HCT116 (cell line): ENCODE data around the gene ASGR1.

Source experiments
- CEBPB ChIP-seq: IDR thresholded peaks from 2 replicates; pipeline ENCODE4 v1.6.1; 2012; ENCODE audit warnings: low read depth
- CTCF ChIP-seq, 3 experiments: fragments of 200-600 bp in 1 of 3; sonication (generic) in 1 of 3; IDR thresholded peaks in 2 of 3; conservative IDR thresholded peaks in 1 of 3; 2 replicates each; pipeline ENCODE4 v1.5.1; 2012 to 2017; ENCODE audit warnings: low read depth in 2 of 3, low read length in 2 of 3, antibody characterized with exemption in 1 of 3, borderline replicate concordance in 1 of 3, control low read depth in 1 of 3, mild to moderate bottlenecking in 1 of 3, mixed read lengths in 1 of 3, mixed run types in 1 of 3, moderate library complexity in 1 of 3; ENCODE audit not compliant: insufficient read depth in 1 of 3
- EZH2 ChIP-seq: fragments of 200-600 bp; sonication (generic); IDR thresholded peaks from 2 replicates; pipeline ENCODE4 v1.6.1; 2017; ENCODE audit warnings: antibody characterized with exemption, mixed run types
- MAX ChIP-seq: IDR thresholded peaks from 2 replicates; pipeline ENCODE4 v1.6.1; 2012
- POLR2A ChIP-seq: IDR thresholded peaks from 2 replicates; pipeline ENCODE4 v1.7.0; 2011; ENCODE audit warnings: borderline replicate concordance; ENCODE audit not compliant: insufficient read depth, insufficient read length; ENCODE audit errors: extremely low read depth
- REST ChIP-seq: IDR thresholded peaks from 2 replicates; pipeline ENCODE4 v1.6.1; 2012; ENCODE audit warnings: low read depth
- SP1 ChIP-seq: IDR thresholded peaks from 2 replicates; pipeline ENCODE4 v1.6.1; 2012; ENCODE audit warnings: low read depth

- TF ChIP-seq CEBPB (no peak), POLR2A (no peak), MAX (no peak), EZH2 (no peak), CTCF (IDR thresholded peaks at IDR 0.05 in 2 of 3, conservative IDR thresholded peaks at IDR 0.05 in 1 of 3; ENCODE audit: borderline replicate concordance in 1 of 3, insufficient read depth in 1 of 3, low read depth in 2 of 3, low read length in 2 of 3) (no peak), SP1 (no peak), REST (no peak)
These were observed 42.3 kb upstream of the ASGR1 start for GRCh38 chr17:7221278-7222092.
